Neuronal stem cell (in vitro differentiated cells): ENCODE measurements around the gene DLG3.

ENCODE experiments used
- DNase-seq: peaks from one replicate; pipeline ENCODE4 v3.0.0-alpha.2; 2013; ENCODE audit warnings: low spot score
- H2AFZ ChIP-seq: one replicate; pipeline ENCODE4 v1.6.1; 2013; ENCODE audit warnings: mild to moderate bottlenecking, low read length, inconsistent platforms
- H2AK5ac ChIP-seq: 2 replicates; pipeline ENCODE4 v1.6.1; 2013; ENCODE audit warnings: low read depth, mild to moderate bottlenecking, inconsistent platforms, low read length, moderate library complexity, mixed read lengths
- H2BK120ac ChIP-seq: 2 replicates; pipeline ENCODE4 v1.6.1; 2013; ENCODE audit warnings: low read depth, mild to moderate bottlenecking, inconsistent platforms, low read length, moderate library complexity, mixed read lengths
- H2BK12ac ChIP-seq: one replicate; pipeline ENCODE4 v1.6.1; 2013; ENCODE audit warnings: low read length, inconsistent platforms
- H2BK15ac ChIP-seq: 2 replicates; pipeline ENCODE4 v1.6.1; 2013; ENCODE audit warnings: mild to moderate bottlenecking, low read length, inconsistent platforms, mixed read lengths
- H2BK5ac ChIP-seq: one replicate; pipeline ENCODE4 v1.6.1; 2013; ENCODE audit warnings: inconsistent platforms, mild to moderate bottlenecking, low read length, moderate library complexity
- H3K14ac ChIP-seq: one replicate; pipeline ENCODE4 v1.6.1; 2013; ENCODE audit warnings: low read length, inconsistent platforms
- H3K18ac ChIP-seq: 2 replicates; pipeline ENCODE4 v1.6.1; 2013; ENCODE audit warnings: low read length, inconsistent platforms
- H3K23ac ChIP-seq: 2 replicates; pipeline ENCODE4 v1.6.1; 2013; ENCODE audit warnings: low read depth, mild to moderate bottlenecking, mixed read lengths, low read length, inconsistent platforms; ENCODE audit not compliant: poor library complexity
- H3K27ac ChIP-seq: replicated peaks from 3 replicates; pipeline ENCODE4 v1.5.1; 2013; ENCODE audit warnings: low read length, inconsistent platforms
- H3K27me3 ChIP-seq, 3 experiments: 2 replicates each; pipeline ENCODE4 v1.6.1; 2013; ENCODE audit warnings: low read length in 3 of 3, mild to moderate bottlenecking in 2 of 3, inconsistent platforms in 1 of 3, low read depth in 1 of 3, mixed read lengths in 1 of 3, moderate library complexity in 1 of 3; ENCODE audit not compliant: control insufficient read depth in 3 of 3, insufficient read depth in 3 of 3
- H3K36me3 ChIP-seq, 2 donors: replicated peaks in 1 of 2; 2 replicates each; pipeline ENCODE4 v1.6.1; 2013; ENCODE audit warnings: low read length in 2 of 2; ENCODE audit not compliant: control insufficient read depth in 2 of 2, insufficient read depth in 2 of 2
- H3K4ac ChIP-seq: 2 replicates; pipeline ENCODE4 v1.6.1; 2013; ENCODE audit warnings: inconsistent platforms, mild to moderate bottlenecking, low read length, moderate library complexity
- H3K4me1 ChIP-seq, 2 donors: 1 replicate in 1 of 2; 2 replicates in 1 of 2; pipeline ENCODE4 v1.6.1; 2013; ENCODE audit warnings: low read length in 2 of 2, low read depth in 1 of 2; ENCODE audit not compliant: control insufficient read depth in 2 of 2, insufficient read depth in 1 of 2
- H3K4me2 ChIP-seq: one replicate; pipeline ENCODE4 v1.6.1; 2013; ENCODE audit warnings: mild to moderate bottlenecking, low read length, inconsistent platforms; ENCODE audit not compliant: insufficient read depth, poor library complexity, severe bottlenecking
- H3K4me3 ChIP-seq, 2 donors: 2 replicates each; pipeline ENCODE4 v1.5.1; 2013; ENCODE audit warnings: low read length in 2 of 2, mild to moderate bottlenecking in 2 of 2, inconsistent platforms in 1 of 2, moderate library complexity in 1 of 2
- H3K79me1 ChIP-seq: one replicate; pipeline ENCODE4 v1.6.1; 2013; ENCODE audit warnings: low read depth, mild to moderate bottlenecking, inconsistent platforms, low read length, moderate library complexity
- H3K9ac ChIP-seq: one replicate; pipeline ENCODE4 v1.6.1; 2013; ENCODE audit warnings: mild to moderate bottlenecking, low read depth, low read length, inconsistent platforms; ENCODE audit not compliant: poor library complexity
- H3K9me3 ChIP-seq, 2 donors: replicated peaks in 1 of 2; 2 replicates each; pipeline versions ENCODE3 to v1.6.1; 2013; ENCODE audit warnings: low read length in 2 of 2, mild to moderate bottlenecking in 2 of 2, inconsistent platforms in 1 of 2, low read depth in 1 of 2, mixed read lengths in 1 of 2, moderate library complexity in 1 of 2; ENCODE audit not compliant: control insufficient read depth in 2 of 2, insufficient read depth in 1 of 2
- H4K8ac ChIP-seq: one replicate; pipeline ENCODE4 v1.6.1; 2013; ENCODE audit warnings: low read depth, mild to moderate bottlenecking, inconsistent platforms, low read length, moderate library complexity
- H4K91ac ChIP-seq: one replicate; pipeline ENCODE4 v1.6.1; 2013; ENCODE audit warnings: low read length, low read depth, mild to moderate bottlenecking, inconsistent platforms; ENCODE audit not compliant: poor library complexity
- WGBS, 2 donors: extraction: QIAGEN DNeasy Blood & Tissue Kit; methylation state at CpG; one replicate each; pipeline ENCODE4 v1.1.7; 2013; ENCODE audit warnings: missing lambda C conversion rate in 2 of 2, mixed read lengths in 1 of 2; ENCODE audit not compliant: insufficient read length in 2 of 2, insufficient replicate concordance in 1 of 2; ENCODE audit errors: extremely low coverage in 2 of 2; 5-methylcytosine and 5-hydroxymethylcytosine counted together

The DLG3 gene

GRCh38 chrX:70405003-70405402 lies 39.6 kb upstream of the DLG3 start:
- Histone ChIP-seq H3K27me3 (no peaks in the 10 kb centered on the region), H2BK120ac (no peak overlapping the region), H2BK12ac (no peak overlapping the region), H3K4me1 (no peaks in the 10 kb centered on the region), H3K23ac (no peak overlapping the region), H2BK5ac (no peak overlapping the region), H2AK5ac (no peak overlapping the region), H3K18ac (no peak overlapping the region), H3K9me3 (no peaks in the 10 kb centered on the region), H3K79me1 (no peaks in the 10 kb centered on the region), H2AFZ (no peak overlapping the region), H4K91ac (no peak overlapping the region), H4K8ac (no peak overlapping the region), H3K4me2 (no peak overlapping the region), H3K4me3 (no peak overlapping the region), H3K9ac (no peak overlapping the region), H3K14ac (no peak overlapping the region), H3K27ac (no peak overlapping the region), H3K36me3 (peaks cover 14 to 75% of the 10 kb centered on the region in 2 donors), H2BK15ac (no peak overlapping the region), H3K4ac (no peak overlapping the region)
- DNase-seq, result no peak
- no CpG with 5 or more reads among the region's 1 CpG for WGBS, 2 donors

DNA sequence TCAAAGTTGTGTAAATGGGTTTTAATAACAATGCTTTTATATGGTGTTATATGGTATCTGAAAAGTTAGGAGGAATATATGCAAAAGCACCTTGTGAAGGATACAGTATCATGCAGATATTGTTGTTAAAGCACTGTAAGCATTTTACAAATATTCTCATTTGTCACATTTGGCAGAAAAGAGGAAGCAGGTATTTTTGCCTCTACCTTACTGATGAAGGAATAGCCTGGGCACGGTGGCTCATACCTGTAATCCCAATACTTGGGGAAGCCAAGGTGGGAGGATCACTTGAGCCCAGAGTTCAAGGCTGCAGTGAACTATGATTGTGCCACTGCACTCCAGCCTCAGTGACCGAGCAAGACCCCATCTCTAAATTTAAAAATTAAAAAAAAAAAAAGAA lies 33.7 kb upstream of the DLG3 start:
- Histone ChIP-seq H3K9ac (no peak overlapping the region), H3K9me3 (no peaks in the 10 kb centered on the region), H4K91ac (no peak overlapping the region), H2AFZ (no peak overlapping the region), H2AK5ac (no peak overlapping the region), H2BK5ac (no peak overlapping the region), H3K23ac (no peak overlapping the region), H3K27me3 (no peaks in the 10 kb centered on the region), H3K4ac (no peak overlapping the region), H3K18ac (no peak overlapping the region), H3K27ac (no peak overlapping the region), H3K36me3 (peaks cover 4 to 73% of the 10 kb centered on the region in 2 donors), H3K4me1 (no peaks in the 10 kb centered on the region), H4K8ac (no peak overlapping the region), H3K79me1 (no peaks in the 10 kb centered on the region), H3K4me2 (no peak overlapping the region), H3K14ac (no peak overlapping the region), H2BK15ac (no peak overlapping the region), H2BK12ac (no peak overlapping the region), H3K4me3 (no peak overlapping the region), H2BK120ac (no peak overlapping the region)
- WGBS, 2 donors, result no CpG with 5 or more reads among the region's 2 CpGs
- no peak for DNase-seq

DNA sequence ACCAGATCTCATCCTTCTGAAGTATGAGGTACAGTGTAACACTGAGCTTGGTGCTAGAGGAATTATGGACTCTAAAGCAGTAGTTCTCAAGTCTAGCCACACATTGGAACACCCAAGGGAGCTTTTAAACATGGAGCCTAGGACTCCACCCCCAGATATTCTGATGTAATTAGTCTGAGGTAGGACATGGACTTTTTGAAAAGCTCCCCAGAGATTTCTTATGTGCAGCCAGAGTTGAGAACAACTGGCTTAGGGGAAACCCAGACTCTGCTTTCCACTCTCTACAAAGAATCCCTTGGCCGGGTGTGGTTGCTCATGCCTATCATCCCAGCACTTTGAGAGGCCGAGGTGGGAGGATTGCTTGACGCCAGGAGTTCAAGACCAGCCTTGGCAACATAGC lies 33.2 kb upstream of the DLG3 start:
- no peak overlapping the region for H2AK5ac ChIP-seq
- H3K4me1 ChIP-seq, result no peaks in the 10 kb centered on the region
- H2BK12ac ChIP-seq, result no peak overlapping the region
- H3K36me3 ChIP-seq, result peaks cover 3 to 67% of the 10 kb centered on the region in 2 donors
- H3K9ac ChIP-seq, result no peak overlapping the region
- H3K4ac ChIP-seq, result no peak overlapping the region
- H4K91ac ChIP-seq, result no peak overlapping the region
- DNase-seq, result no peak
- H3K18ac ChIP-seq, result no peak overlapping the region
- no peak overlapping the region for H2BK15ac ChIP-seq
- no peak overlapping the region for H3K4me3 ChIP-seq
- no peaks in the 10 kb centered on the region for H3K79me1 ChIP-seq
- no peak overlapping the region for H3K23ac ChIP-seq
- no peak overlapping the region for H3K14ac ChIP-seq
- no peak overlapping the region for H2BK5ac ChIP-seq
- no peaks in the 10 kb centered on the region for H3K27me3 ChIP-seq
- H3K27ac ChIP-seq, result no peak overlapping the region
- no peak overlapping the region for H2BK120ac ChIP-seq
- H3K4me2 ChIP-seq, result no peak overlapping the region
- H2AFZ ChIP-seq, result no peak overlapping the region
- WGBS, 2 donors, result no CpG with 5 or more reads among the region's 3 CpGs
- H4K8ac ChIP-seq, result no peak overlapping the region
- H3K9me3 ChIP-seq, result no peaks in the 10 kb centered on the region

DNA sequence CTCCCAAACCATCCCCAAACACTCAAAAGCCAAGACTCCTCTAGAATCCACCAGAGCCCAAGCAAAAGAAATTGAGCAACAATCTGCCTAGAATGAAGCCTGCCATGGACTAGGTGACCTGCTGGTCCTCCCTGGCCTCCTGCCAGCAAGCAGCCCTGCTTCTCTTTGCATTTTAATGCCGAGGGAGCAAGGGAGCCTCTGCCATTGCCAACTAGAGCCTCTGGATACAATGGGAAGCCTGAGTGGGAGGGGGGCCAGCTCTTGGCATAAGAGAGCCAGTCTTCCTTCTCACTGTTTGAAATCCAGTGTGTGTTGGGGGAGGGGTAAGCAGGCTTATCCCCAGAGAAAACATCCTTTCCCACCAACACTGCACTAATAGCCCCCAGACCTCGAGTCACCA lies 23.0 kb upstream of the DLG3 start:
- Histone ChIP-seq H3K4ac (no peak overlapping the region), H3K4me1 (peaks cover 26 to 29% of the 10 kb centered on the region in 2 donors), H3K27ac (no peak overlapping the region), H3K14ac (no peak overlapping the region), H2BK12ac (no peak overlapping the region), H3K23ac (no peak overlapping the region), H3K18ac (no peak overlapping the region), H3K9me3 (no peaks in the 10 kb centered on the region), H3K79me1 (no peaks in the 10 kb centered on the region), H2BK5ac (no peak overlapping the region), H2AK5ac (no peak overlapping the region), H4K91ac (no peak overlapping the region), H2AFZ (no peak overlapping the region), H3K36me3 (peaks cover 7 to 34% of the 10 kb centered on the region in 2 donors), H3K4me3 (no peak overlapping the region), H4K8ac (no peak overlapping the region), H3K27me3 (peaks cover 0 to 2% (median 0%) of the 10 kb centered on the region in 3 experiments), H2BK120ac (no peak overlapping the region), H3K9ac (no peak overlapping the region), H3K4me2 (no peak overlapping the region), H2BK15ac (no peak overlapping the region)
- WGBS, 2 donors, result no CpG with 5 or more reads among the region's 2 CpGs
- DNase-seq, result no peak
